ENCODE results near the gene ARL6IP1.

ARL6IP1 gene

GRCh38 chr16:18834864-18835263 lies 33.5 kb upstream of the ARL6IP1 start:
- H3K36me3 ChIP-seq (replicated peaks; ENCODE audit: insufficient read depth, low read length): peaks cover 25% of the 10 kb centered on the region
- no peak overlapping the region for H3K27ac ChIP-seq (ENCODE audit: low read length)
- no peaks in the 10 kb centered on the region for H3K9me2 ChIP-seq (replicated peaks; ENCODE audit: insufficient read depth, low read length)
- H3K4me3 ChIP-seq (ENCODE audit: low read length): no peak overlapping the region
- no peaks in the 10 kb centered on the region for H4K20me1 ChIP-seq (ENCODE audit: insufficient read depth, low read length)
- no peak overlapping the region for H3K9ac ChIP-seq (ENCODE audit: low read length)
- no peaks in the 10 kb centered on the region for H3K4me1 ChIP-seq (ENCODE audit: low read length)
- H3K9me3 ChIP-seq (replicated peaks; ENCODE audit: insufficient read depth, low read length): no peaks in the 10 kb centered on the region
- H3K4me2 ChIP-seq (ENCODE audit: low read depth, low read length): no peak overlapping the region
- TF ChIP-seq EZH2 (optimal IDR thresholded peaks at IDR 0.05; ENCODE audit: low read depth, low read length): no peak
- TF ChIP-seq EZH2phosphoT487 (IDR thresholded peaks at IDR 0.05; ENCODE audit: low read length): no peak
- no peak for TF ChIP-seq CTCF (IDR thresholded peaks at IDR 0.05; ENCODE audit: low read length)
- H2AFZ ChIP-seq (ENCODE audit: low read length): no peak overlapping the region
- H3F3A ChIP-seq (ENCODE audit: insufficient read depth, low read length): 0 out of 2 replicates have a peak, but pooled peaks cover 3% of the 10 kb centered on the region
- H3K27me3 ChIP-seq (replicated peaks; ENCODE audit: insufficient read depth, low read length): no peaks in the 10 kb centered on the region
- no peak for DNase-seq
- H3K79me2 ChIP-seq (ENCODE audit: low read length): no peaks in the 10 kb centered on the region

- H3K9me2 ChIP-seq (replicated peaks; ENCODE audit: insufficient read depth, low read length): no peaks in the 10 kb centered on the region
- DNase-seq: no peak
- no peaks in the 10 kb centered on the region for H3K4me1 ChIP-seq (ENCODE audit: low read length)
- no peak overlapping the region for H3K4me3 ChIP-seq (ENCODE audit: low read length)
- H3K9ac ChIP-seq (ENCODE audit: low read length): no peak overlapping the region
- H3F3A ChIP-seq (ENCODE audit: insufficient read depth, low read length): 0 out of 2 replicates have a peak, but pooled peaks cover 3% of the 10 kb centered on the region
- no peaks in the 10 kb centered on the region for H3K9me3 ChIP-seq (replicated peaks; ENCODE audit: insufficient read depth, low read length)
- H4K20me1 ChIP-seq (ENCODE audit: insufficient read depth, low read length): no peaks in the 10 kb centered on the region
- no peak overlapping the region for H3K27ac ChIP-seq (ENCODE audit: low read length)
- H3K27me3 ChIP-seq (replicated peaks; ENCODE audit: insufficient read depth, low read length): no peaks in the 10 kb centered on the region
- H3K79me2 ChIP-seq (ENCODE audit: low read length): no peaks in the 10 kb centered on the region
- H3K4me2 ChIP-seq (ENCODE audit: low read depth, low read length): no peak overlapping the region
- H3K36me3 ChIP-seq (replicated peaks; ENCODE audit: insufficient read depth, low read length): peaks cover 23% of the 10 kb centered on the region
- H2AFZ ChIP-seq (ENCODE audit: low read length): no peak overlapping the region
- TF ChIP-seq EZH2 (optimal IDR thresholded peaks at IDR 0.05; ENCODE audit: low read depth, low read length) (no peak), EZH2phosphoT487 (IDR thresholded peaks at IDR 0.05; ENCODE audit: low read length) (no peak), CTCF (IDR thresholded peaks at IDR 0.05; ENCODE audit: low read length) (no peak)
These were observed 32.6 kb upstream of the ARL6IP1 start for GRCh38 chr16:18833707-18834505.

- Histone ChIP-seq H4K20me1 (ENCODE audit: insufficient read depth, low read length) (no peaks in the 10 kb centered on the region), H3K79me2 (ENCODE audit: low read length) (no peaks in the 10 kb centered on the region), H3K9ac (ENCODE audit: low read length) (no peak overlapping the region), H3K9me2 (replicated peaks; ENCODE audit: insufficient read depth, low read length) (no peaks in the 10 kb centered on the region), H3K4me3 (ENCODE audit: low read length) (no peak overlapping the region), H3F3A (ENCODE audit: insufficient read depth, low read length) (peaks cover 3% of the 10 kb centered on the region; the same call in 1 of the 2 replicates), H3K4me2 (ENCODE audit: low read depth, low read length) (no peak overlapping the region), H3K27ac (ENCODE audit: low read length) (no peak overlapping the region), H2AFZ (ENCODE audit: low read length) (no peak overlapping the region), H3K36me3 (replicated peaks; ENCODE audit: insufficient read depth, low read length) (peaks cover 16% of the 10 kb centered on the region), H3K27me3 (replicated peaks; ENCODE audit: insufficient read depth, low read length) (no peaks in the 10 kb centered on the region), H3K4me1 (ENCODE audit: low read length) (no peaks in the 10 kb centered on the region), H3K9me3 (replicated peaks; ENCODE audit: insufficient read depth, low read length) (no peaks in the 10 kb centered on the region)
- TF ChIP-seq EZH2phosphoT487 (IDR thresholded peaks at IDR 0.05; ENCODE audit: low read length) (no peak), EZH2 (optimal IDR thresholded peaks at IDR 0.05; ENCODE audit: low read depth, low read length) (no peak), CTCF (IDR thresholded peaks at IDR 0.05; ENCODE audit: low read length) (no peak)
- no peak for DNase-seq
These were observed 31.3 kb upstream of the ARL6IP1 start for GRCh38 chr16:18832613-18833012.
